Tibial artery (tissue), 4 donors: ENCODE data around the gene CDKN2B-AS1.

Source experiments
- DNase-seq, 2 donors: peaks; one replicate each; pipeline ENCODE4 v3.0.0-alpha.2; 2019
- H3K27ac ChIP-seq, 2 donors: fragments of 200-600 bp; sonication (generic) in 1 of 2; 1 replicate in 1 of 2; 2 replicates in 1 of 2; pipeline ENCODE4 v1.5.1; 2018 to 2019; ENCODE audit warnings: mild to moderate bottlenecking in 1 of 2
- H3K27me3 ChIP-seq, 2 donors: fragments of 200-600 bp; sonication (generic) in 1 of 2; one replicate each; pipeline versions ENCODE4 v1.5.1 to v1.6.0; 2016 to 2019
- H3K36me3 ChIP-seq, 3 donors: fragments of 200-600 bp; sonication (generic) in 2 of 3; one replicate each; pipeline ENCODE4 v1.5.1; 2016 to 2019; ENCODE audit warnings: mild to moderate bottlenecking in 2 of 3
- H3K4me1 ChIP-seq, 4 donors: fragments of 200-600 bp; sonication (generic) in 2 of 4; 1 replicate in 3 of 4; 2 replicates in 1 of 4; pipeline ENCODE4 v1.5.1; 2016 to 2019
- H3K4me3 ChIP-seq, 2 donors: fragments of 200-600 bp; sonication (generic) in 1 of 2; 1 replicate in 1 of 2; 2 replicates in 1 of 2; pipeline ENCODE4 v1.5.1; 2018 to 2019; ENCODE audit warnings: mild to moderate bottlenecking in 2 of 2
- H3K9me3 ChIP-seq, 3 donors: fragments of 200-600 bp; sonication (generic) in 1 of 3; one replicate each; pipeline ENCODE4 v1.5.1; 2016 to 2019
- CTCF ChIP-seq, 2 experiments: fragments of 200-600 bp in 1 of 2; fragments of 450-650 bp in 1 of 2; IDR thresholded peaks; one replicate each; pipeline ENCODE4 v1.5.1; 2017 to 2019; ENCODE audit warnings: antibody characterized with exemption in 2 of 2, mild to moderate bottlenecking in 1 of 2, moderate library complexity in 1 of 2
- intact Hi-C: fragments of 100-400 bp; cut with DNase I; formaldehyde crosslinking; loops from one replicate; pipeline ENCODE4 v1.15.0; 2023; ENCODE audit warnings: low total_unique reads

CDKN2B-AS1 gene

GRCh38 chr9:22158271-22158670 is 163.7 kb downstream of the CDKN2B-AS1 start:
- TF ChIP-seq CTCF (IDR thresholded peaks at IDR 0.05): no peak
- H3K27me3 ChIP-seq: no peaks in the 10 kb centered on the region
- H3K4me3 ChIP-seq: no peak overlapping the region
- H3K9me3 ChIP-seq: no peaks in the 10 kb centered on the region
- no peaks in the 10 kb centered on the region for H3K36me3 ChIP-seq
- no peak overlapping the region for H3K27ac ChIP-seq
- intact Hi-C loops: no loop called here
- no peaks in the 10 kb centered on the region for H3K4me1 ChIP-seq
- no peak for DNase-seq

GRCh38 chr9:22158927-22159346 is 164.3 kb downstream of the CDKN2B-AS1 start:
- Histone ChIP-seq H3K27ac (no peak overlapping the region), H3K9me3 (no peaks in the 10 kb centered on the region), H3K36me3 (no peaks in the 10 kb centered on the region), H3K27me3 (no peaks in the 10 kb centered on the region), H3K4me1 (no peaks in the 10 kb centered on the region), H3K4me3 (no peak overlapping the region)
- intact Hi-C loops: no loop called here
- DNase-seq: peak; percentile 69 to 76
- TF ChIP-seq CTCF (IDR thresholded peaks at IDR 0.05): no peak

GRCh38 chr9:22159586-22159985 is 165.0 kb downstream of the CDKN2B-AS1 start:
- TF ChIP-seq CTCF (IDR thresholded peaks at IDR 0.05): no peak
- Histone ChIP-seq H3K36me3 (no peaks in the 10 kb centered on the region), H3K27me3 (no peaks in the 10 kb centered on the region), H3K27ac (no peak overlapping the region), H3K4me1 (no peaks in the 10 kb centered on the region), H3K9me3 (no peaks in the 10 kb centered on the region), H3K4me3 (no peak overlapping the region)
- DNase-seq: no peak
- intact Hi-C loops: no loop called here

- Histone ChIP-seq H3K9me3 (no peaks in the 10 kb centered on the region), H3K36me3 (no peaks in the 10 kb centered on the region), H3K27ac (no peak overlapping the region), H3K4me3 (no peak overlapping the region), H3K4me1 (no peaks in the 10 kb centered on the region), H3K27me3 (no peaks in the 10 kb centered on the region)
- TF ChIP-seq CTCF (IDR thresholded peaks at IDR 0.05): no peak
- intact Hi-C loops: no loop called here
- no peak for DNase-seq
Observed at GRCh38 chr9:22160221-22160620, 165.6 kb downstream of the CDKN2B-AS1 start.

- no peak for DNase-seq
- Histone ChIP-seq H3K36me3 (no peaks in the 10 kb centered on the region), H3K4me3 (no peak overlapping the region), H3K9me3 (no peaks in the 10 kb centered on the region), H3K27me3 (no peaks in the 10 kb centered on the region), H3K27ac (no peak overlapping the region), H3K4me1 (no peaks in the 10 kb centered on the region)
- TF ChIP-seq CTCF (IDR thresholded peaks at IDR 0.05): no peak
- intact Hi-C loops: no loop called here
Observed at GRCh38 chr9:22165144-22165543, 170.6 kb downstream of the CDKN2B-AS1 start.

GRCh38 chr9:22169243-22169642 is 174.7 kb downstream of the CDKN2B-AS1 start:
- TF ChIP-seq CTCF (IDR thresholded peaks at IDR 0.05): no peak
- Histone ChIP-seq H3K4me1 (no peaks in the 10 kb centered on the region), H3K27me3 (no peaks in the 10 kb centered on the region), H3K36me3 (no peaks in the 10 kb centered on the region), H3K27ac (no peak overlapping the region), H3K9me3 (no peaks in the 10 kb centered on the region), H3K4me3 (no peak overlapping the region)
- intact Hi-C loops: no loop called here
- no peak for DNase-seq
